ENCODE results near the gene STK33.

The STK33 gene

DNA sequence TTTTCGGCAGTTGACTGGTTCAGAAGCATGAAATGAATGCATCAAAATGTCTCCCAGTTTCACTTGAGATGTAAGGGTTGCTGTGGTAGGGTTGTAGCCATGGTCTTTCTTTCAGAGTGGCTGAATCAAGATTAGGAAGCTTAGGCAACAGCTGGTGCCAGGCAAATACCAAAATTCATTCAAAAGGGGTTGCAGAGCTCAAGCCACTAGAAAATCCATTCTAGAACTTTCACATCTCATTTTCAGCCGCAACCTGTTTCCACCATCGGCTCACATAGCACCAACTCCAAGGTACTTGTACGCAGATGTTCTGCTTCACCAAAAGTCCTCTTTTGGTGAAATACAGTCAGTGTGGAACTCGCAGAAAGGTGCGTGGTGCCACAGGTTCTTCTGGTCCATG, 40.5 kb upstream of the STK33 start:
- H3K36me3 ChIP-seq (ENCODE audit: insufficient read depth, low read length), result peaks cover 48% of the 10 kb centered on the region
- DNase-seq, result no peak
- no peak overlapping the region for H2AFZ ChIP-seq (ENCODE audit: low read depth, low read length)
- H3K4me3 ChIP-seq (ENCODE audit: low read depth in 1 of 2, low read length in 2 of 2), result no peak overlapping the region
- H4K20me1 ChIP-seq (ENCODE audit: insufficient read depth, low read length), result no peaks in the 10 kb centered on the region
- ATAC-seq (ENCODE audit: insufficient read depth, low read depth), result no peak
- TF ChIP-seq EZH2 (IDR thresholded peaks at IDR 0.05; ENCODE audit: borderline replicate concordance, low read depth, low read length, severe bottlenecking), result no peak
- TF ChIP-seq, protein P1, sequence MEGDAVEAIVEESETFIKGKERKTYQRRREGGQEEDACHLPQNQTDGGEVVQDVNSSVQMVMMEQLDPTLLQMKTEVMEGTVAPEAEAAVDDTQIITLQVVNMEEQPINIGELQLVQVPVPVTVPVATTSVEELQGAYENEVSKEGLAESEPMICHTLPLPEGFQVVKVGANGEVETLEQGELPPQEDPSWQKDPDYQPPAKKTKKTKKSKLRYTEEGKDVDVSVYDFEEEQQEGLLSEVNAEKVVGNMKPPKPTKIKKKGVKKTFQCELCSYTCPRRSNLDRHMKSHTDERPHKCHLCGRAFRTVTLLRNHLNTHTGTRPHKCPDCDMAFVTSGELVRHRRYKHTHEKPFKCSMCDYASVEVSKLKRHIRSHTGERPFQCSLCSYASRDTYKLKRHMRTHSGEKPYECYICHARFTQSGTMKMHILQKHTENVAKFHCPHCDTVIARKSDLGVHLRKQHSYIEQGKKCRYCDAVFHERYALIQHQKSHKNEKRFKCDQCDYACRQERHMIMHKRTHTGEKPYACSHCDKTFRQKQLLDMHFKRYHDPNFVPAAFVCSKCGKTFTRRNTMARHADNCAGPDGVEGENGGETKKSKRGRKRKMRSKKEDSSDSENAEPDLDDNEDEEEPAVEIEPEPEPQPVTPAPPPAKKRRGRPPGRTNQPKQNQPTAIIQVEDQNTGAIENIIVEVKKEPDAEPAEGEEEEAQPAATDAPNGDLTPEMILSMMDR (IDR thresholded peaks at IDR 0.05; ENCODE audit: borderline replicate concordance, extremely low read depth, low read length, poor library complexity, severe bottlenecking), result no peak
- no peak overlapping the region for H3K27ac ChIP-seq (ENCODE audit: low read length)
- H3K9ac ChIP-seq (ENCODE audit: low read depth, low read length), result no peak overlapping the region
- H3K4me2 ChIP-seq (ENCODE audit: insufficient read depth, low read length), result no peak overlapping the region
- no peaks in the 10 kb centered on the region for H3K27me3 ChIP-seq (ENCODE audit: insufficient read depth, low read length, poor library complexity)
- no peaks in the 10 kb centered on the region for H3K4me1 ChIP-seq (ENCODE audit: insufficient read depth, low read length)
- no peaks in the 10 kb centered on the region for H3K79me2 ChIP-seq (ENCODE audit: insufficient read depth, low read length)
- H3K9me3 ChIP-seq (ENCODE audit: insufficient read depth, low read length, severe bottlenecking), result no peaks in the 10 kb centered on the region

DNA sequence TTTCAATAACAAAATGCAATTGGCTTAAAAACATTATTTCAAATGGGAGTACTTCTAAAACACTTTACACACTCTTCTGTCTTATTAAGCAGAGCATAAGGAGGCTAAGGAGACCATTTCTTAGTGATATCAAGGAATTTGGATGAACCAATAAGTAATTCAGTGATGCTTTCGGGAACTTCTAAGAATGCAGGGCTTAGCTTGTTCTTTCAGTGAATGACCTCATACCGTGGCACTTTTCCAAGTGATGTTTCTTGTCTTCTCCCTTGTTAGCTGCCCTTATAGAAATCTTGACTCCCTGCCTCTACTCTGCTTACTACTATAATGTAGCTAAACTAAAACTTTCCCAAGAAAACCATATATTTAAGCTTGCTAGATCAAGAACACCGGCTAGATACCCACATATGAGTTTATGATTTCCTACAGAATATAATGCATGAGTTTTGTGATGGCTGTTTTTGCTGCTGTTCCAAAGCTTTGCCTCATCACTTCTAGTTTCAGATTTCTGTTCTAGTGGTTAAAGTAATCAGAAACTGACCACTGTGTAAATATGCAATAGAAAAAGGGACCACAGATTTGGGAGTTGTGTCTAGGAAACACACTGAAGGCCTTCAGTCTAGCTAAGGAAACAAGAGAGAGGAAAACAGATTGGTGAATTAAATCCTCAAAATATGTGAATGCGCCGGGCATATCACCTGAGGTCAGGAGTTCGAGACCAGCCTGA, 37.5 kb upstream of the STK33 start:
- Histone ChIP-seq H3K27me3 (ENCODE audit: insufficient read depth, low read length, poor library complexity) (no peaks in the 10 kb centered on the region), H2AFZ (ENCODE audit: low read depth, low read length) (no peak overlapping the region), H3K4me2 (ENCODE audit: insufficient read depth, low read length) (no peak overlapping the region), H3K27ac (ENCODE audit: low read length) (no peak overlapping the region), H3K4me3 (ENCODE audit: low read depth in 1 of 2, low read length in 2 of 2) (no peak overlapping the region), H3K79me2 (ENCODE audit: insufficient read depth, low read length) (no peaks in the 10 kb centered on the region), H3K4me1 (ENCODE audit: insufficient read depth, low read length) (no peaks in the 10 kb centered on the region), H3K9me3 (ENCODE audit: insufficient read depth, low read length, severe bottlenecking) (no peaks in the 10 kb centered on the region), H4K20me1 (ENCODE audit: insufficient read depth, low read length) (no peaks in the 10 kb centered on the region), H3K9ac (ENCODE audit: low read depth, low read length) (no peak overlapping the region), H3K36me3 (ENCODE audit: insufficient read depth, low read length) (peaks cover 26% of the 10 kb centered on the region)
- ATAC-seq (ENCODE audit: insufficient read depth, low read depth), result no peak
- DNase-seq, result no peak
- TF ChIP-seq, protein P1 (IDR thresholded peaks at IDR 0.05; ENCODE audit: borderline replicate concordance, extremely low read depth, low read length, poor library complexity, severe bottlenecking), result no peak
- no peak for TF ChIP-seq EZH2 (IDR thresholded peaks at IDR 0.05; ENCODE audit: borderline replicate concordance, low read depth, low read length, severe bottlenecking)

DNA sequence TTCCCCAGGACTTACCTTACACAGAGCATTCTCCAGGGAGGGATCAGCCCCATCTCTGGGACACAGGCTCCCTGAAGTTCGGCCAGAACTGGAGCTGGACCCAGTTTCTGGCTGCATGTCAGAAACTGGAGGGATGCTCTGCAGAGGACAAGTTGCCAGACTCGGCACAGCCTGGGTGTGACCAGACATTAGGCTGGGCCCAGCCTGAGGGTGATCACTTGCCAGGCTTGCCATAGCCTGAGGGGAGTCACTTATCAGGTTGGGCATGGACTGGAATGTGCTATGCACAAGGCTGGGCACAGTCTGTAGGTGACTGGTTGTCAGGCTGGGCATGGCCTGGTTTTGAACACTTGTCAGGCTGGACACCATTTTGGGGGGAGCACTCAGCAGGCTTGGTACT, 30.7 kb upstream of the STK33 start:
- Histone ChIP-seq H3K36me3 (ENCODE audit: insufficient read depth, low read length) (peaks cover 52% of the 10 kb centered on the region), H3K27me3 (ENCODE audit: insufficient read depth, low read length, poor library complexity) (no peaks in the 10 kb centered on the region), H3K9ac (ENCODE audit: low read depth, low read length) (no peak overlapping the region), H4K20me1 (ENCODE audit: insufficient read depth, low read length) (no peaks in the 10 kb centered on the region), H3K27ac (ENCODE audit: low read length) (no peak overlapping the region), H2AFZ (ENCODE audit: low read depth, low read length) (no peak overlapping the region), H3K79me2 (ENCODE audit: insufficient read depth, low read length) (no peaks in the 10 kb centered on the region), H3K4me1 (ENCODE audit: insufficient read depth, low read length) (no peaks in the 10 kb centered on the region), H3K4me3 (ENCODE audit: low read depth in 1 of 2, low read length in 2 of 2) (no peak overlapping the region), H3K4me2 (ENCODE audit: insufficient read depth, low read length) (no peak overlapping the region), H3K9me3 (ENCODE audit: insufficient read depth, low read length, severe bottlenecking) (no peaks in the 10 kb centered on the region)
- DNase-seq, result no peak
- TF ChIP-seq, protein P1 (IDR thresholded peaks at IDR 0.05; ENCODE audit: borderline replicate concordance, extremely low read depth, low read length, poor library complexity, severe bottlenecking), result no peak
- no peak for TF ChIP-seq EZH2 (IDR thresholded peaks at IDR 0.05; ENCODE audit: borderline replicate concordance, low read depth, low read length, severe bottlenecking)
- no peak for ATAC-seq (ENCODE audit: insufficient read depth, low read depth)
